DMS79 treated with DMSO at 0.1 percent for 48 hours (cell line): Measurements from ENCODE around the gene TP73.
"Not testable (repeated sequence)": the region's sequence is repeated elsewhere in the genome, so short reads cannot be mapped to it uniquely, and the experiment has no call there.

Experiments
- DNase-seq: peaks from one replicate; lab custom pipeline; 2025; lab: John Stamatoyannopoulos, UW

TP73 gene

DNA sequence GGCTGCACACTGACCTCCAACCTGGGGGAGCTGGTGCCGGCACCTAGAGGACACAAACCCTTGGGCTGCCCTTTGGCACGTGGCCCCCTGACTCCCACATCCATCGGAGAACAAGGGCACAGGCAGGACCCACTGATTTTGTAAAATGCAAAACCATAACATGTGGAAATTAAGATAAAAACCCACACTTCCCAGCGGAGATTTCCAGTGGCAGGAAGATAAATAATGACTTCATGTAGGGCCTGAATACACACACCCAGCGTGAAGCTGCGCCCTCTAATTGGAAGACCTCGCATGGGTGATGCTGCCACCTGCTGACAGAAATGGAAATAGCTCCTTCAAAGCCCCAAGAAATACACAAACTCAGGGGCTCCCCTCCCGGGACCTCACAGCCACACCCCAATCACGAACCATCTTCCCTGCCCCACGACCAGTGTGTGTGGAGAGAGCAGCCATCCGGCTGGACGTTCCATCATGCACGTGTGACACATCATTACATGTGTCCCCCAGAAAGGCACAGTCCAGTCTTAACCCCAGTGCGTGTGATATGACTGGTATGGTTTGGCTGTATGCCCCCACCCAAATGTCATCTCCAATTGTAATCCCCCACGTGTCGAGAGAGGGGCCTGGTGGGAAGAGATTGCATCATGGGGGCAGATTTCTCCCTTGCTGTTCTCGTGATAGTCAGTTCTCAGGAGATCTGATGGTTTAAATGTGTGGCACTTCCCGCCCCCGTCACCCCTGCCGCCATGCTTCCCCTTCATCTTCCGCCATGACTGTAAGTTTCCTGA is 33.2 kb upstream of the TP73 start:
- peak; percentile 68 for DNase-seq

GRCh38 chr1:3620708-3621107 is 31.6 kb upstream of the TP73 start:
- DNase-seq = no peak

- DNase-seq = not testable (repeated sequence)
Measured at GRCh38 chr1:3621151-3621671, 31.1 kb upstream of the TP73 start.

DNA sequence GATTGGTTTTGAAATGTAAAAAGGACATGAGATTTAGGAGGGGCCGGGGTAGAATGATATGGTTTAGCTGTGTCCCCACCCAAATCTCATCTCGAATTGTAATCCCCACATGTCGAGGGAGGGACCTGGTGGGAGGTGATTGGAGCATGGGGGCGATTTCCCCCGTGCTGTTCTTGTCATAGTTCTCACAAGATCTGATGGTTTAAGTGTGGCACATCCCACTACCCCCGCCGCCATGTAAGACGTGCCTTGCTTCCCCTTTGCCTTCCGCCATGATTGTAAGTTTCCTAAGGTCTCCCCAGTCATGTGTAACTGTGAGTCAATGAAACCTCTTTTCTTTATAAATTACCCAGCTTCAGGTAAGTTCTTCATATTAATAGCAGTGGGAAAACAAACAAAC is 30.2 kb upstream of the TP73 start:
- DNase-seq = not testable (repeated sequence)

GRCh38 chr1:3623441-3624199 is 28.7 kb upstream of the TP73 start:
- DNase-seq = no peak

DNA sequence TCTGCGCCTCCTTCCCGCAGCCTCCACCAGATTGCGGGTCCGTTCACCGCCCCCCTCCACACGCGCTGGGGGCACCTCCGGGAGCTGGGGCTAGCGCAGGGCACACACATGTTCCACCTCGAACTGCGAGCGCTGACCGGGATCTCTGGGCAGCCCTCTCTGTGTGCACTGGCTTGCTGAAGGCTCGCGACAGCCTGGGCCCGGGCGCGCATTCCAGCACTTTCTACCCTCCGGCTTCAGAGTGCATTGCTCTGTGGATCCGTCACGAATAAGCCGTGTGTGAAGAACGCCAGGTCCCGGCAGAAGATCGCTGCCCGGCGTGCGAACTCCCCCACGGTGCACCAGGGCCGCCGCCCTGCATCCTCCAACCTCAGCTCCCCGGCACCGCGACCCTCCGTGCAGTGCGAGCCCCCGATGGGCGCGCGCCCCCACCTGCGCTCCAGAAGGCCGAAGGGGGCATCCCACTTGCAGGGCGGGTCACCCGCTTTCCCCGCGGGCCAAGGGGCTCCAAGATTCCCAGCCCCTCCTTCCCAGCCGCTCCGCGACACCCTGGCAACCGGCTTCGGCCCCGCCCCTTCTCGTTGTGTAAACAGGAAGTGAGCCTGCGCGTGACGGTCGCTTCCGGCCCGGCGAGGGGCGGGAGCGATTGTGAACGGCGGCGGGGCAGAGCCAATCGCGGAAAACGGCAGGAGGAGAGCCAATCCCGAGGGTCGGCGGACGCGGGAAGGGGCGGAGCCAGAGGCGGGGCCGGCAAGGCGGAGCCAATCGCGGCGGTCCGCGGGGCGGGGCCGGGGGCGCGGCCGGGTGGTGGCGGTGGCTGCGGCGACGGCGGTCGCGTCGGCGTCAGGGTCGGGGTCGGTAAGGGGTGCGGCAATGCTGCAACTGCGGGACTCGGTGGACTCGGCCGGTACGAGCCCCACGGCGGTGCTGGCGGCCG is 27.8 kb upstream of the TP73 start, which contains the start of gene TPRG1L:
Gene TPRG1L, plus strand, starts transcription at position 816 of the 937 bp plus-strand sequence. Its CDS starts 58 bp downstream, at position 874.
- DNase-seq = peak; percentile 97

GRCh38 chr1:3625151-3625907 is 27.0 kb upstream of the TP73 start:
- DNase-seq = no peak

GRCh38 chr1:3626025-3626424 is 26.3 kb upstream of the TP73 start:
- no peak for DNase-seq

- no peak for DNase-seq
Measured at GRCh38 chr1:3627515-3628253, 24.6 kb upstream of the TP73 start.

DNA sequence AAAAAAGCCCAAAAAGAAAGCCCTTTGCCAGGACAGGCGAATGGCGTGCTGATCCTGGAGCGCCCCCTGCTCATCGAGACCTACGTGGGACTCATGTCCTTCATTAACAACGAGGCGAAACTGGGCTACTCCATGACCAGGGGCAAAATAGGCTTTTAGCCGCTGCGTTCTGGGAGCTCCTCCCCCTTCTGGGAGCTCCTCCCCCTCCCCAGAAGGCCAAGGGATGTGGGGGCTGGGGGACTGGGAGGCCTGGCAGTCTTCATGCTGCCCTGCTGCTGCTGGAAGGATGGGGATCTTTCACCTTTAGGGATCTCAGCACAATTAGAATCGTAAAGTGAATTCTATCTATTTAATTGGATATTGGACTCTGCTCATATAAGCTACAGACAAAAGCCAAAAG is 23.9 kb upstream of the TP73 start:
- DNase-seq = no peak

DNA sequence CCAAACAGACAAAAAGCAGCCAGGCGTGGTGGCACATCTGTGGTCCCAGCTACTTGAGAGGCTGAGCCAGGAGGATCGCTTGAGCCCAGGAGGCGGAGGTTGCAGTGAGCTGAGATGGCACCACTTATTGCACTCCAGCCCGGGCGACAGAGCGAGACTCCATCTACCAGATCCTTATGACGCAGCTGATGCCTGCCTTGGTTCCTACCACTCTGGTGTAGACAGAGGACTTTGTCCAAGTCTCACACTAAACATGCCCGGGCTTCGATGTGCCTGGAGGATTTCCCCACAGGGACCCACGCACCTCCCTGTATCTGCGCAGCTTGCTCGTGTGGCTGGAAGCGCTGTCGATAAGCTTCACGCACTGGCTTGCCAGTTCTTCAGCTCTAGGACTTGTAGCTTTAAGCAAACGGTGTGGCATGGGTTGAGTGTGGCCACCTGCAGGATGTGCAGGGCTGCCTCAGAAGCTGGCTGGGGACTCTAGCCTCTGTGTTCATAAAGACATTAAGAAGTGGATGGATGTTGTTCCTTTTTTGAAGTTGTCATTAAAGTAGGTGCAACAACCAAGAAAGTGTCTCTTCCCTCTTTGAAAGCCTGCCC is 22.7 kb upstream of the TP73 start:
- no peak for DNase-seq

DNA sequence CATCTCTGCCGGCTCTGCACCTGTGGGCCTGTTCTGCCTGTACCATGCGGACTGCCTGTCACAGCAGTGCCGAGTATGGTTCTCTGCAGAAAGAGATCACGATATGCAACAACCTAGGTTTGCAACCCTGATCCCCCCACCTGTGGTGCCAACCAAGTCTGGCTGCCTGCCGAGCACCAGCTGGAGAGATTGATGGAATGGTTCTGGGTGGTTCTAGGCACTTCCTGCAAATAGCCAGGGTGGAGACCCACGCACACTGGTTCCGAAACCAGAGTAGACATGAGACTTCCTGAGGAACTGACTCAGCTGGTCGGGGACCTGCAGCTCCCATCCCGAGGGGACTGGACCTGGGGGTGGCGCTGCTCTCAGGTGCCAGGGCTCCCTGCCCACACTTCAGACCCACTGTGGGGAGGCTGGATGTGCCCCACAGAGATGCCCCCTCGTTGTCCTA is 22.1 kb upstream of the TP73 start:
- no peak for DNase-seq

DNA sequence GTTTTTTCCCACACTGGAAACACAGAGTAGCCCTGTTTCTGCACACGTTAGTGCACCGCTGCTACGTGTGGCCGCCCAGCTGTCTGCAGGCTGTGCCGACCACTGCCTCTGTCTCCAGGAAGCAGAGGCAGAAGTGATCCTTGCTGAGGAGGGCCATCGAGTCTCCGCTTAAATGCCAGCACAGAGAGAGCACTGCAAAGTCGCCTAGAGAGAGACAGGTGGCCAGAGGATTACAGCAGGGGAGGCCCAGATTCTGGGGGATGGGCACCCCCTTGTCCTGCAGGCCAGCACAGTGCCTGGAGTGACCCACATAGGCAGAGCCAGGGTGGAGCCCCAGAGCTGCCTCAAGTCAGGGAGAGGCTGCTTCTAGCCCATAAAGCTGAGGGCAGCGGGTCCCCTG is 21.4 kb upstream of the TP73 start:
- DNase-seq = no peak

DNA sequence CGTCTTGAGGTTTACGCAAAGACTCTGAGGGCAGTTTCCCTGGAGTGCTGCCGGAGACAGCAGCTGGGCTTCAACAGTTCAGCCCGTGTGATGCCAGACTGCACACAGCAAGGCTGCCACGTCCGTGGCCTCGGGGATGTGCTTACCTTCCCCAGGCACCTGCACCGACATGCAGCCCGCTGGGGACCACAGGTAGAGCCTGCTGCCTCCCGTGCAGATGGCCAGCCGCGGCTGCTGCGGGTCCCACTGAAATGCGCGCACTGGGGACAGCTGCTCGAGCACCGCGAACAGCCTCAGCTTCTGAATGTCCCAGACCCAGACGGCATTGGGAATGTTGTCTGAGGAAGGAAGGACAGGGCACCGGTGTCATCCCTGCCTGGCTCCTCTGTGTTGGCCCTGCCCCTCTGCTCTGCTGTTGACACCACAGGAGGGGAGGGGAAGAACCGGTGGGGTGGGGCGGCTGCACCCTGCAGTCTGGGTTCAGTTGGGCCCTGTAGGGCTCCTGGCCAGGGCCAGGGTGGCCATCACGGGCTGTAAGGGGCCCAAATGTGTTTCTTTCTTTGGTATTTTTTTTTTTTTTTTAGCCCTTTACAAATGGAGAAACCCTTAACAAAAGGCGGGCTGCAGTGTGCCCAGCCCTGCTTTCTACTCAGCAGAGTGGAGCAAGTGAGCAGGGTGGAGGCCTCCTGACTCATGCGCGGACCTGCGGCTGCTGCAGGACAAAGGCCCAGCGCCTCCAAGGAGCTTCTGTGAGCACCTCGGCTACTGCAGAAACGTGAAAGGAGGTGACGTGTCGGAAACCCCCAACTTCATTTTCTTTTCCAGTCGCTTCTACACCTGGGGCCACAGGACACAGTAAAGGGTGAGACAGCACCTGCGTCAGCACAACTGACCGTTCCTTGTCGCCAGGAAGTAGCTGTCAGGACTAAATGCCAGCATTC is 20.7 kb upstream of the TP73 start:
- DNase-seq = no peak

DNA sequence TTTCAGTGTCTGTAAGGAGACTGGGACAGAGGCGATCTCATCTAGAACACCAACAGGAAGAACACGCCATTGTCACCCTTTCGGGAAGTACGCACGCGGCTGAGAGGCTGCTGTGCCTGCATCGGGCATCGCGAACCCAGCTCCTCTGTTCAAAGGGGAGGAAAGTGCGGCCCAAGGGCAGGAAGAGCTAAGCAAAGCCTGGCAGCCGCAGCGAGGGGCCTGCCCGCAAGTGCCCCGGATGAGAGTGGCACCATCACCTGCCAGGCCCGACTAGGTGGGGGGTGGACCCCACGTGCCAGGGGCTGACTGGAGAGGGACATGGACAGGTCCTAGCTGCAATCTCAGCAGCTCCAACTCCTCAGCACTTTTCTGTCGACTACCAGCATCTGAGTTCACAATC is 20.0 kb upstream of the TP73 start:
- DNase-seq = no peak

- DNase-seq = no peak
Measured at GRCh38 chr1:3632716-3633343, 19.5 kb upstream of the TP73 start.

- DNase-seq = no peak
Measured at GRCh38 chr1:3633344-3634058, 18.8 kb upstream of the TP73 start.
